GM23248 (cell line): ENCODE data around the gene MCU.

ENCODE experiments used
- EZH2 ChIP-seq: fragments of 200-600 bp; sonication (generic); IDR thresholded peaks from 2 replicates; pipeline ENCODE4 v1.6.1; 2018; ENCODE audit warnings: antibody characterized with exemption, mild to moderate bottlenecking; ENCODE audit not compliant: insufficient read depth, poor library complexity, severe bottlenecking
- EZH2phosphoT487 ChIP-seq: fragments of 200-600 bp; sonication (generic); IDR thresholded peaks from 2 replicates; pipeline ENCODE4 v1.6.1; 2018; ENCODE audit warnings: antibody characterized with exemption, moderate library complexity, mild to moderate bottlenecking, low read depth; ENCODE audit not compliant: insufficient read depth

- TF ChIP-seq EZH2, result no peak
- no peak for TF ChIP-seq EZH2phosphoT487
These were observed 70.1 kb downstream of the MCU start for GRCh38 chr10:72762042-72762441.
